ENCODE results near the gene ZNF846. TPM values are rescaled to one million over a fixed set of nuclear protein-coding genes. Genes with fewer than 3 reads are reported as not detected.
A peak's percentile ranks its signal among the peaks of the same experiment; 100 is the strongest.

ZNF846 gene
- total RNA-seq = 30.4 to 32.1 TPM (median 31.0 TPM) in 3 replicates

- peak within 1 kb of the TSS; percentile 99 for H3K27ac Mint-ChIP-seq
- H3K4me3 Mint-ChIP-seq = peak within 1 kb of the TSS; percentile 90
- H3K4me1 Mint-ChIP-seq = peaks cover 6% of the 10 kb centered on the region
- peaks cover 31% of the 10 kb centered on the region for H3K36me3 Mint-ChIP-seq
- no peak for TF ChIP-seq CTCF (IDR thresholded peaks at IDR 0.05; ENCODE audit: unreplicated experiment)
- peaks cover 18% of the 10 kb centered on the region for H3K9me3 Mint-ChIP-seq
- H3K27me3 Mint-ChIP-seq (ENCODE audit: low read depth) = no peaks in the 10 kb centered on the region
- DNase-seq (ENCODE audit: low spot score in 2 of 2, unreplicated experiment in 2 of 2) = peak; percentile 77 to 88
These were observed at the start of gene ZNF846 for GRCh38 chr19:9768175-9769112. TSS of gene ZNF846 (minus strand) at chr19:9768738. CDS start at chr19:9764950, 3,788 bp downstream.

- Mint-ChIP-seq H3K36me3 (peaks cover 19% of the 10 kb centered on the region), H3K27me3 (ENCODE audit: low read depth) (no peaks in the 10 kb centered on the region), H3K27ac (peak overlapping the region; percentile 98), H3K4me1 (peaks cover 22% of the 10 kb centered on the region), H3K9me3 (peaks cover 9% of the 10 kb centered on the region), H3K4me3 (peak overlapping the region; percentile 90)
- no peak for TF ChIP-seq CTCF (IDR thresholded peaks at IDR 0.05; ENCODE audit: unreplicated experiment)
- no peak for DNase-seq (ENCODE audit: low spot score in 2 of 2, unreplicated experiment in 2 of 2)
These were observed 49.7 kb upstream of the ZNF846 start for GRCh38 chr19:9818175-9818733.

GRCh38 chr19:9811139-9811538 lies 42.6 kb upstream of the ZNF846 start:
- TF ChIP-seq CTCF (IDR thresholded peaks at IDR 0.05; ENCODE audit: unreplicated experiment) = no peak
- H3K36me3 Mint-ChIP-seq = peaks cover 20% of the 10 kb centered on the region

GRCh38 chr19:9808855-9809824 lies 40.6 kb upstream of the ZNF846 start:
- H3K36me3 Mint-ChIP-seq = peaks cover 13% of the 10 kb centered on the region
- no peak for DNase-seq (ENCODE audit: low spot score in 2 of 2, unreplicated experiment in 2 of 2)
- H3K27ac Mint-ChIP-seq = no peak overlapping the region
- H3K27me3 Mint-ChIP-seq (ENCODE audit: low read depth) = no peaks in the 10 kb centered on the region
- H3K4me1 Mint-ChIP-seq = no peaks in the 10 kb centered on the region
- no peak for TF ChIP-seq CTCF (IDR thresholded peaks at IDR 0.05; ENCODE audit: unreplicated experiment)
- peaks cover 3% of the 10 kb centered on the region for H3K9me3 Mint-ChIP-seq
- H3K4me3 Mint-ChIP-seq = no peak overlapping the region

More at GRCh38 chr19:9811139-9811538, 42.6 kb upstream of the ZNF846 start:
- no peak for DNase-seq (ENCODE audit: low spot score in 2 of 2, unreplicated experiment in 2 of 2)
- Mint-ChIP-seq H3K9me3 (peaks cover 4% of the 10 kb centered on the region), H3K4me1 (no peaks in the 10 kb centered on the region), H3K4me3 (no peak overlapping the region), H3K27ac (no peak overlapping the region), H3K27me3 (ENCODE audit: low read depth) (no peaks in the 10 kb centered on the region)

- peaks cover 15% of the 10 kb centered on the region for H3K36me3 Mint-ChIP-seq
- no peak for DNase-seq (ENCODE audit: low spot score in 2 of 2, unreplicated experiment in 2 of 2)
- H3K4me1 Mint-ChIP-seq = no peaks in the 10 kb centered on the region
- TF ChIP-seq CTCF (IDR thresholded peaks at IDR 0.05; ENCODE audit: unreplicated experiment) = no peak
- no peaks in the 10 kb centered on the region for H3K27me3 Mint-ChIP-seq (ENCODE audit: low read depth)
- no peak overlapping the region for H3K4me3 Mint-ChIP-seq
- H3K9me3 Mint-ChIP-seq = no peaks in the 10 kb centered on the region
- no peak overlapping the region for H3K27ac Mint-ChIP-seq
These were observed 38.3 kb upstream of the ZNF846 start for GRCh38 chr19:9806803-9807202.

Measured in mesothelial cell of epicardium (in vitro differentiated cells).